Stimulated activated CD4-positive, alpha-beta T cell treated with anti-CD3 and anti-CD28 coated beads, Interleukin-4, amount 100 ng/mL, for 1 hour (primary cell): ENCODE results near the gene DKK2.

Experiments used
- DNase-seq: peaks from one replicate; pipeline ENCODE4 v3.0.0-alpha.2; 2020

DKK2 gene, protein sequence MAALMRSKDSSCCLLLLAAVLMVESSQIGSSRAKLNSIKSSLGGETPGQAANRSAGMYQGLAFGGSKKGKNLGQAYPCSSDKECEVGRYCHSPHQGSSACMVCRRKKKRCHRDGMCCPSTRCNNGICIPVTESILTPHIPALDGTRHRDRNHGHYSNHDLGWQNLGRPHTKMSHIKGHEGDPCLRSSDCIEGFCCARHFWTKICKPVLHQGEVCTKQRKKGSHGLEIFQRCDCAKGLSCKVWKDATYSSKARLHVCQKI

DNA sequence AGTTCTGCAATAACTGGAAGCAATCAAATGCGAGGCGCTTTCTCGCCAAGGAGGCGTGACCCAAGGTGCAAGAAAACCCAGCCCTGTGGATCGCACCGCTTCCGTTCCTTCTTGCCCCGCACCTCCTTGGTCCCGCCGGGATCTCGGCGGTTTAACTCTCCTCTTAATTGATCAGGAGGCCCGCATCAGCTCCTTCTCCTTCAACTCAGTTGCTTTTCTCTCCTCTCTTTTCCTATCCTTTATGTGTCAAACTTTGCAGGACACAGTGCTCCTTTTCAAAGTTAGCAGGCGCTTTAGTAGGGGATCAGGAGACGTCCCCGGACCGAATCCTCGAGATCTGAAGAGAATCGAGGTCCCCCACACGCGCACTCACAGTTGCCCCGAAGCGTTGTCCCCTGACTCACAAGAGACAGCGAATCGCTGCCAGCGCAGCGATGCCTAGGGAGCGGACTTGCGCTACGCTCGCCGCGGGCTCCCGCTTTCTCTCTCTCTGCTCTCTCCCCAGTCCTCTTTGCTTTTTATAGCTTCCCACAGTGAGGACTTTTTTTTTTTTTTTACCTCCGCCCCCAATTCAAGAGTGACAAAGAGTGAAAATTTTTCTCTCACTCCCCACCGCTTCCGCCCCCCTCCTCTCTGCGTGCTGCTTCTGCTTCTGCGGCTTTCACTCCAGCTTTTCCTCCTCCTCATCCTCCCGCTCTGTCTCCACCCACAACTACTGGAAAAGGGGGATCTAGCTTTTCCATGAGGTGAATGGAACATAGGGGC lies at the start of gene DKK2:
Gene DKK2, minus strand, starts transcription at position 495 of the 765 bp plus-strand sequence. CDS start 722 bp downstream, outside the sequence.
- no peak for DNase-seq

DNA sequence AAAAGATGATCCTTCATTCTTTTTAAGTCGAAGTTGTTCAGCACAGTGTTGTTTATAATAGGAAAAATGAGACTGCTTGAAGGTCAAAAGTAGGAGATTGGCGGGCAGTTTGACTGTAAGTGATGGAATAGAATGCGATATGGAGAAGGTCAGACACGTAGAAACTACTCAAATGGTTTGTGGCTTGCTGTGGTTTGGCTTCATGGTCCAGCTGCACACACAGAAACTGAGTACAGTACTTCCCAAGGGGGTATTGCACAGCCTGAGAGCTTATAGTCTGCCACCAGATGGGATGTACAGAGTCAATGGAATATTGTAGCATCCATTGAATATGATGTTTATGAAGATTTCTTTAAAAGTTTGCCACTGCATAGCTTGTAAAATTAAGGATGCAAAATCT lies 41.1 kb upstream of the DKK2 start:
- DNase-seq, result no peak

DNA sequence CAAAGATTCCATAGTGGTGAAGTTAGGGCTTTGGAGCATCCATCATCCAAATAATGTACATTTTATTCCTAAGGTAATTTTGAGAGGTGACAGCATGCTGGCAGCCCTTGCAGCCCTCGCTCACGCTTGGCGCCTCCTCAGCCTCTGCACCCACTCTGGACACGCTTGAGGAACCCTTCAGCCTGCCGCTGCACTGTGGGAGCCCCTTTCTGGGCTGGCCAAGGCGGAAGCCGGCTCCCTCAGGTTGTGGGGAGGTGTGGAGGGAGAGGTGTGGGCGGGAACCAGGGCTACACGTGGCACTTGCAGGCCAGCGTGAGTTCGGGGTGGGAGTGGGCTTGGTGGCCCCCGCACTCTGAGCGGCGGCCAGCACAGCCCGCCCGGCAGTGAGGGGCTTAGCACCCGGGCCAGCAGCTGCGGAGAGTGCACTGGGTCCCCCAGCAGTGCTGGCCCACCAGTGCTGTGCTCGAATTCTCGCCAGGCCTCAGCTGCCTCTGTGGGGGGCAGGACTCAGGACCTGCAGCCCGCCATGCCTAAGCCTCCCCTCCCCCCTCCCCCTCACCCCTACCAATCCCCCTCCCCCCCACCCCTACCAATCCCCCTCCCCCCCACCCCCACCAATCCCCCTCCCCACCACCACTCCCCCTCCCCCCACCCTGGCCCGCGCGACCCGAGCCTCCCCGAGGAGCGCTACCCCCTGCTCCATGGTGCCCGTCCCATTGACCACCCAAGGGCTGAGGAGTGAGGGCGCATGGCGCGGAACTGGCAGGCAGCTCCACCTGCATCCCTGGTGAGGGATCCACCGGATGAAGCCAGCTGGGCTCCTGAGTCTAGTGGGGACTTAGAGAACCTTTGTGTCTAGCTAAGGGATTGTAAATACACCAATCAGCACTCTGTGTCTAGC lies 37.0 kb upstream of the DKK2 start:
- DNase-seq, result no peak

DNA sequence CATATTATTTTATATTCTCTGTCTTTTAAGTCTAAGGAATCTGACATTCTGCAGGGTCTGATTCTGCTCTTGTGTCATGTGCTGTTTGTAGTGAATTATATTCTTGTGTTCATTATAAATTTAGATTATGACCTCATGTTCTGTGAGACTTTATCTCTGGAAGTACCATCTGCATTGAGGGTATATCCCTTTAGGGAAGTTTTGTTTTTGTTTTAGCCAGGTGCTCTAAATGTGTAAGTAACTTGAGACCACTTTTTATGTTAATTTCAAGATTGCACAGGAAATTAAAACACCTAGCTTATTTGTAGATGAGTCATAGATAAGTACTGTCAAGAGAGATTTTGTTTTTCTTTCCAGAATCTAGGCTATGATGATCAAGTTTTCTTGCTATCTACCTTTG lies 35.0 kb upstream of the DKK2 start:
- DNase-seq, result no peak

DNA sequence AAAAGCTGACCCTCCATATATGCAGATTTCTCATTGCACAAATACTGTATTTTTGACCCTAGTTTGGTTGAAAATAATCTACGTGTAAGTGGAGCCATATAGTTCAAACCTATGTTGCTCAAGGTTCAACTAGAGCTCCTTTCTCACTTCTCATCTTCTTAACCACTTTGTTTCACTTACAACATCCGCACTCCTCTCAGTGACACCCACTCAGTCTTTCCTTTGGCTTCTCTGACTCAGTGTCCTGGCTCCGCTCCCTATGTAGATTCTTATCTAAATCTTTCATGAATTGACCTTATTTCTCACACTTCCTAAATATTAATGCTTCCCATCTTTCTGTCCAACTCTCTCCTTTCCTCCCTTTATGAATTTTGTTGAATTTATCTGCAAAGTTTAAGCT lies 32.9 kb upstream of the DKK2 start:
- no peak for DNase-seq

DNA sequence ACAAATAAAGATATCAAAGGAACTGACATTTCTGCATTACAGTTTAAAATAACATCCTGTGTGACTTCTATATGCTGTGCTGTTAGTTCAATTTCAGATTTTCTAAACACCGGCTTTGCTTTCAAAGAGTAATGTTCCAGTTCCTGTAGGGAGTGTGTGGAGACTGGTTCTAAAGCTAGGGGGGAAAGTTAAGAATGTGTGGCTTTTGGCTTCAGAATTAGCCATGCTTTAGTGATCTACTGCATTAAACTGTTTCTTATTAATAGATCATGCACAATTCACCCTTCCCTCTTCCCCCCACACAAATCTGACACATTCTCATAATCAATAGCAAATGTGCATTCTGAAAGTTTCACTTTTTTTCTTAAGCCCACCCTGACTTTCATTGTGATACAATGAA lies 32.0 kb upstream of the DKK2 start:
- DNase-seq, result no peak

DNA sequence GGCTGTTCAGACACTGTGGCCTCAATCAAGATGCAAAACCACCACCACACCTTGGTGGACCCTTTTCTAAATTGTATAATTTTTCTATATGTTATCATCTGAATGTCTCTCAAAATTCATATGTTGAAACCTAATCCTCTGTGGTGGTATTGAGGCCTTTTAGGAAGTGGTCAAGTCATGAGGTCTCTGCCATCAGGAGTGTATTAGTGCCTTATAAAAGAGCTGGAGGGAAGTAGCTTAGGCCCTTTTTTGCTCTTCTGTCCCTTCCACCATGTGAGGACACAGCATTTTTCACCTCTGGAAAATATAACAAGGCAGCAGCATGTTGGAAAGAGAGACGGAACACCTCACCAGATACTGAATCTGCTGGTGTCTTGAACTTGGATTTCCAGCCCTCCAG lies 30.5 kb upstream of the DKK2 start:
- no peak for DNase-seq

DNA sequence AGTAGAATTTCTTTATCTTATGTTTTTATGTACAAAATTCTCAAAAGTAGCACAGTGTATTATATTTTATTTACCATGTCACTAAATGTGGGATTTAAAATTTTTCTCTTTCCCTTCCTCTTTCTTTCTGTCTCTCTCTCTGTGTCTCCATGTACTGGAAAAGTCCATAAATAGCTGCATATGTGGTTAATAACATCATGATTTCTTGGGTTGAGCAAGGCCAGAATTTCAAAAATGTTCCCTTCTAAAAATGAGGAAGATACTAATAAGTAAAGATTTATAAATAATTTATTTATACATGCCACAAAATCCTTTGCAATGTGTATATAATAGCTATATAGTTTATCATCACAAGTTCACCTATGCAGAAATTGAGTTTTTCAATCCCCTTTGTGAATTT lies 29.1 kb upstream of the DKK2 start:
- no peak for DNase-seq

DNA sequence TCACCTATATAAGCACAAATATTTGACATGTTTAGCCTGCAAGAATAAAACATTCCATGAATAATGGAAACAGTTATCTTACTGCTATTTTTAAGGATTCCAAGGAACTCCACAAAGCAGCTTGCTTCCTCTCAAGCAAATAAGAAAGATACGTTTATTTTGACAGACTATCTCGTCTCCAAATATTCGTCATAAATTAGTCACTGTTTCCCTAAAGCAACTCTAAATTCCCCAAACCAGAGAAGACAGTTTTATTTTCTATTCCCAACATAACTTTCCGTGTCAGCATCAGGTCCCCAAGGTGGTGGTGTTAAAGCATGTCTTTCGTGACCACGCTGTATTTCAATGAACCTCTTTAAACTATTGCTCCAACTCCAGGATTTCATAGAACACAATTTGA lies 24.3 kb upstream of the DKK2 start:
- DNase-seq, result no peak

DNA sequence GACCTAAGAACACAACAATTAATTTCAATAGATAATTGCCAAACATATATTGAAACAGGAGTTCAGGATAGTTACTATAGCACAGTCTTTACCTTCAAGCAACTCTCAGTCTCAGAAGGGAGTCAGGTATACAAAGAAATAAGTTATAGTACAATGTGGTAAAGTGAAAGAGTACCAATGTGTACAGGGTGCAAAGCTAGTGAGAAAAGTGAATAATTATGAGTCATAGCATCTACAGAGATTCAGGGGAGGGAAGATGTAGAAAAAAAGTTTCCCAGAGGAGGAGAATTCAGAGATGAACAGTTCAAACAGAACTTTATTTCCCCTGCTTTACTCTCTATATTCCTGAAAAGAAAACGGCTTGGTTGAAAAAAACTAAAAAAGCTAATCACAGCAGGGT lies 22.7 kb upstream of the DKK2 start:
- DNase-seq, result no peak

DNA sequence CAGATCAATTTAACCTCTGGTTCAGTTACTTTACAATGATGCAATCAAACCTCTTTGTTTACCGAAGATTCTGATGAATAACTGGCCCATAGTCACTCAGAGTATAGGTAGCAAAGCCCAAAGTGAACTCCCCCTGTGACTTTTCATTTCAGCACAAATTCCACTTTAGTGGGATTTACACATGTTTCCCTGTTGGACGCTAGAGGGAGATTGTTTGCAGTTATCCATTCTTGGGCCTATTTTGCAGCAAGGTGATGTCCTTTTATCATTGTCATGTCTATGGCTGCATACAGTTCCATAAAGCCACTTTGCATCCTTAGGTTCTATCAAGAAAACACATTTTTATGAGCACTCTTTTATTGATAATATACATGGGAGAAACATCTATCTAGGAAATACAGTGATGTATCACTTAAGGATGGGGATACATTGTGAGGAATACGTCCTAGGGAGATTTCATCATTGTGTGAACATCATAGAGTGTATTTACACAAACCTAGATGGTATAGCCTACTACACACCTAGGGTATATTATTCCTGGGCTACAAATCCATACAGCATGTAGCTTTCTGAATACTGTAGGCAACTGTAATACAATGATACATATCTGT lies 14.5 kb upstream of the DKK2 start:
- DNase-seq, result no peak

DNA sequence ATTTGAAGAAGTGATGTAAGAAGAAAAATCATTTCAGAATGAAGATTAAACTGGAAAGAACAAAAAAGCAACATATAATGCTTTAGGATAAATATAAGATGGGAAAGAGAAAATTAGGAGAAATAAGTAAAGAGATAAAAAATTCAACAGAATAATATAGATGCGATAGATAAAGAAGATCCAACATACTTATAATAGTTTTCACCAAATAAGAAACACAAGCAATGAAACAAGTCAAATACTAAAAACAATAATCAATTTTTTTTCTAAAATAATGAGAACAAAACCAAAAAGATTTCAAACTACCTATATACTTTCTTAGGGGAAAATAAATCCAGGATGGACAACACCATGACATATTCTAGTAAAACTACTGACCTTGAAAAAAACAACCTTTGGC lies 10.1 kb upstream of the DKK2 start:
- DNase-seq, result no peak

DNA sequence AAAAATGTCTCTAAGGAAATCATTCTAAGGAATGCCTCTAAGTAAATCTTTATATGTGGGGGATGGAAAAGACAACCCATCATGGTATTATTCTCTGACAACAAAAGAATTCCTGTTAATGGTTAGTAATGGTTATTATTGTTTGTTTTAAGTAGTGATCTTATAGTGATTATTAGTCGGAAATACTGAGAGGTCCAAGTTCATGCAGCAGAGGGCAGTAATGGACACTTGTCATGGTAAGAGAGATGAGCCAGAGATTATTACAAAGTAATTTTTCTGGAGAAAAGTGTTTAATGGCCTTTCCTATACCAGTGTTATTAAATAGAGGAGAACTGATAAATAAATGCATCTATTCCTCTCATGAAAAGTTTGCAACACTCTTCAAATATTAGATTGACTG lies 8.1 kb upstream of the DKK2 start:
- no peak for DNase-seq

DNA sequence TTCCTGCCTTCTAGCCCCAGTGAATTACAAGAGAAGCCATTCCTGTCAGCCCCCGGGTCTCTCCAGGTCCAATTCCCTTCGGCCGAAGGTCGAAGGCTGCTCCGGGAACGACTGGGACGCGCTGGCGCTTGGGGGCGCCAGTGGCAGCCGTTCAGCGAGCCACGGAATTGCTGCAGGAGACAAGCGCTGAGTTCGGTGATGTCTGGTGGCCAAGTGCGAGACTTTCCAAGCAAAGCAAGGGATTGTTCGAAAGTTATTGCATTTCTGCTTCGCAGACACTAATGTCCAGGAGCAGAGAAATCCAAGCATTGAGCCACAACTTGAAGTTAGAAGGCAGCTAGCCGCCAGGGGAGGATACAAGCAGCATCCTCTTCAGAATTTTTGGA lies 1.1 kb upstream of the DKK2 start:
- DNase-seq, result no peak

DNA sequence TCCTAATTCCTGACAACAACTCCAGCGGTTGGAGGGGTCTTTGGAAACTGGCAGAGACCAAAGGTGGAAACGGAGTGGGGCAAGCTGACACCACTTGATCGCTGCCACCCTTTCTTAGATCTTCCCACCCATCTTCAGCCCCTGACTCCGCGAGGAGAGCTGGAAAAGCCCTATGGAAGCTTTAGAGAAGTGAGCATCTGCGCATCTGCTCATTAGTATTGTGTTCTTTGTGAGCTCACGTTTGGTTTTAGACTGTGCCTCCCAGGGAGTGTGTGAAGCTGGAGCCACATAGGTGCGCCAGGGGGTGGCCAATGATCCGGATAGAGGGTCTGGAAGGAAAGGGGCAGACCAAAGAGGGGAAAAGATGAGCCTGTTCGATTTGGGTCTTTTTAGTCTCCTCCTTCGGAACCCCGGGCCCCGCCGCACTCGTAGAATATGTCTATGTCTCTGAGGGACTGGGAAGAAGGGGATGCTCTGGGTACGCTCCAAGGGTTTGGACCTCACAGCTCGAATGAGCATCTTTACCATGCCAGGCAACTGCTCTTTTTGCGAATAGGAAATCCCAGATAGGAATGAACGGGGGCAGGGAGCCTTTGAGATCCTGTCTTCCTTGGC lies 578 bp upstream of the DKK2 start:
- no peak for DNase-seq

DNA sequence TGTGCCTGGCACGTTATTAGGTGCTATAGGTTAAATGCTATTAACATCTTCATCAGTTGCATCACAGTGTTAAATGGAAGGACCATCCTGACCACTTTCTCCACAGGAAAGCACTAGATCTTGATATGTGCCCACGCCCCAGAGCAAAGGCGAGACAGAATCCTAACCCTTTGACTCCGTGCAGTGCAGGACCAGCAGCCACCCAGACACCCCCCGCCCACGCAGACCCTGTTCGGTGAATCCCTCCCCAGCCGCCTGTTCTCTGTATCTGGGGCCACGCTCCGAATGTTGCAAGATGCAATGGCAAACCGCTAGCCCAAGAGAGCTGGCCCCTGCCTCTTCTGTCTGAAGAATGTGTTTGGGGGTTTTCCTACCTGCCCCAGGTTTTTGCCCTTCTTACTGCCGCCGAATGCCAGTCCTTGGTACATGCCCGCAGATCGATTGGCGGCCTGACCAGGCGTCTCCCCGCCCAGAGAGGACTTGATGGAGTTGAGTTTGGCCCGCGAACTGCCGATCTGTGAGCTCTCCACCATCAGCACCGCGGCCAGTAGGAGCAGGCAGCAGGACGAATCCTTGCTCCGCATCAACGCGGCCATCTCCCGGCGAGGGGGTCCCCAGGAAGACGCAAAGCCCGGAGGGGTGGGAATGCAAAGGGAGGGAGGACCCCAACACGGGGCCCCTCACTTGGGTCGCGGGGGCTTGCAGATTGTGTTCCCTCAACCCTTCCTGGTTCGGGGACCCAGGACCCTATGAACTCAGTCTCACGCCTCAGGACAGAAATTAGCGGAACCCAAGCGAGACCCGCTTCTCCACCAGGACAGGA lies 906 bp downstream of the DKK2 start:
- DNase-seq, result no peak

DNA sequence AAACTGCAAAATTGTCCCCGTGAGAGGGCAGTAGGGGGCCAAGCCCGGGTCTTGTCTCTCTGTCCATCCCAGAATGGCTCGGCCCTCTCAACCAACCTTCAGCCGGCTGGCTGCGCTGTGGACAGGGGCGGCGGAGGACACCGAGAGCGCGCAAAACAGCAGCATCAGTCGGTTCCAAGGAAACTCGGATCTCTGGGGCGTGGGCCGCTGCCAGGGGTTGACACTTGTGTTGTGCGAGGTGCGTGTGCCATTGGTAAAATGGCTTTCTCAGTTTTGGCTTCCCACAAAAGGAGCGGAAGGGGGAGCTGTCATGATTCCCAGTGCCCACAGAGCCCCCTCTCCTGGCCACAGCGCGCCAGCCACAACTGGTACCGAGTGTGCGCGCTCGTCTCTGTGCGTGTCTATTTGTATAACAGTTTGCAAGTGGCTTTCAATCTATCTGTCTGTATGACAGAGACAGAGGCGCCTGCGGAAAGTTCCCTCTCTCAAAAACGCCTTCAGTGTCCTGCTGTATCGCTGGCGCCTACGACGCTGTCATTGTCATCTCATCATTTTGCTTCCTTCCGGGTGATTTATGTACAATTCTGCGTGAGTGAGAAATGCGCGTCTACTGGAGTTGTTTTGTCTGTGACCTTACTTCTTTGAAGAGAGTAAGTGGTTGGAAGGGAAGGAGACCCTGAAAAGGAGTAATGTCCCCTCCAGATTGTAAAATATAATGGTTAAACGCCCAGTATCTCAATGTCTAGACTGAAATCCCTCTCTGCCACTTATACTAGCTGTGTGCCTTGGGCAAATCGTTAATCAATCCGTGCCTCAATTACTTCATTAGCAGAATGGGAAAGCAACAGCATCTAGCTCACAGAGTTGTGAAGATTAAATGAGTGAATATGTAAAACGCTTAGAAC lies 1.8 kb downstream of the DKK2 start:
- DNase-seq, result no peak

DNA sequence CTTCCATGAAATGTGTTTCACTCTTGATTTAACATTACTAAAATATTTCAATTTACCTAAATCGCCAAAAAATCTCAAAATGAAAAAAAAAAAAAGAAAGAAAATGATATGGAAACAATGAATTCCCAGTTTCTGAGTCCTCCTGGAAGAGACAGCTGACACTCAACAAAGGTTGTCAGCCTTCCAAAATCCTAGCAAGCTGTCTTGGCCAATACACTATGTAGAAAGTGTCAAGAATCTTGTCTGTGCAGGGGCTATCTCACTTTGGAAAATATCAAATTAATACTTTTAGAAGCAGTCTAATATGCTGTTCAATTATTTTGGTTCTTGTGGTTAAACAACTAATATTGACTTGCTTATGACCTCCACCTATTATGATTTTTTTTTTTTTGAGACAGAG lies 8.7 kb downstream of the DKK2 start:
- DNase-seq, result no peak

DNA sequence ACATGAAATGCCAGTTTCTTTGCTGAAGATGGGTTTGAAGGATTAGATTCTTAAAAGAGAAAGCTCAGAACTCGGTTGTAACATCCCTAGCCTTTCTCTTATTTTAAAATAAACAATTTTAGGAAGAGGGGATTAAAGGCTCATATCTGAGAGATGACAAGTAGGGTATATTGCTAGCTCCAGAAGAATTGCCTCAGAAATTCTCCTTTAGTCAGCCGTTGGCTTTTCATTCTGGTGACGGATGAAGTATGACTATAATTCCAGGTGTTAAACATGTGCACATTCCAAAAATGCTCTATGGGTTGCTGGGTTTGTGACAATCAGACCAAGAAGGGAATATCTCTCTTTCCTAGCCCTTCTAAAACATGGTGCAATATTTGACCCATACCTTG lies 17.8 kb downstream of the DKK2 start:
- DNase-seq, result no peak

DNA sequence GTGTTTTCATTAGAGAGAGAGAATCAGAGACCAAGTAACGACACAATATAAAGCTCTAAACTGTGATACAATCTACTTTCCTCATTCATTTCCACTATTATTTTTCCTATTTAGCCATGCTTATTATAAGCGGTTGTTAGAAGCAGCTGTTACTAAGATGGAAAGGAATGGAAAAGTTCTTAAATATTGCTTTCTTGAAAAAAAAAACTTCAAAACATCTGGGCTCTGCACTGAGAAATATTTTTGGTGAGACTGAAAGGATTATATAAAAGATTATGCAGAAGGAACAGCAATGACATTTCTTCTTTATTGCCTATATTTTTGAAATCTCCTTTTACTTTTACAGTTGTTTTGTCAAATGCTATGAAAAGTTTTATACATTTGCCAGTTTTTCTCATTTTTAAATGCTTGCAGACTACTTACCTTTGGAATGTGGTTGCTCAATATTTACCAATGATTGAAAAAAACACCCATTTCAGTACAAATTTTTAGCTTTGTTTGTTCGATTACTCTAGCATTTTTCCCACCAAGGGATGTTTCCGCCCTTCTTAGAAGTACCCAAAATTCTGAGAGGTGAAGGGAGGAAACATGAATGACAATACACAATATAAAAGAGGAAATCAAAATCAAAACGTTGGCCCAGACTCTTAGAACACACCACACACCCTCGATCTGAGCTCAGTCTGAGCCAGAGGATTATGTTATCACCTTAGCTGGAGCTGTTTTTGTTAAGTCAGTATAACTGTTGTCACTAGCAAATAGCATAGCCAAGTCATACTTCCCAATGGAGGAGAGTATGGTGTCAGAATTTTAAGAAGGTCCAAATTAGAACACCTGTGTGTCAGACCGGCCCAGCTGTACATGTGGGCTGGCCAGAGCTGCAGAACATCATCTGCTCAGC lies 18.4 kb downstream of the DKK2 start:
- no peak for DNase-seq
